HepG2 (cell line): Measurements from ENCODE around the gene ATOH8.

Source experiments
- JUND ChIP-seq: sonication (generic); formaldehyde crosslinking; IDR thresholded peaks from 2 replicates; pipeline ENCODE4 v1.8.0; 2022; ENCODE audit warnings: mild to moderate bottlenecking, missing genetic modification reagents
- ZNF460 ChIP-seq: sonication (generic); formaldehyde crosslinking; IDR thresholded peaks from 2 replicates; pipeline ENCODE4 v1.5.1; 2020; ENCODE audit warnings: missing genetic modification reagents, mild to moderate bottlenecking, borderline replicate concordance

- TF ChIP-seq JUND (no peak), ZNF460 (CRISPR knock-in tag) (no peak)
Observed at GRCh38 chr2:85763132-85763531, 9.3 kb downstream of the ATOH8 start.
